PC-9 (cell line): Measurements from ENCODE around the gene ROM1. TPM values are rescaled to one million over a fixed set of nuclear protein-coding genes. Genes with fewer than 3 reads are reported as not detected.
A peak's percentile ranks its signal among the peaks of the same experiment; 100 is the strongest.
"Not testable (repeated sequence)": the region's sequence is repeated elsewhere in the genome, so short reads cannot be mapped to it uniquely, and the experiment has no call there.

Source experiments
- BruUV-seq: library from RNA; stranded (reverse); fragments of 400-500 nt; replicated peaks from 2 replicates; lab custom pipeline; 2021; lab: Mats Ljungman, UMichigan
- CTCF ChIA-PET: fragments of 300-600 bp; sonication (Branson Sonifier 250); formaldehyde crosslinking; loops from one replicate; lab custom pipeline; 2022; ENCODE audit warnings: antibody characterized with exemption; lab: Charles Lee
- POLR2A ChIA-PET: fragments of 300-600 bp; sonication (Branson Sonifier 250); formaldehyde crosslinking; loops from one replicate; lab custom pipeline; 2022; ENCODE audit warnings: antibody characterized with exemption; ENCODE audit not compliant: unreplicated experiment; lab: Charles Lee
- DNase-seq, 2 experiments: peaks; one replicate each; pipeline versions ENCODE4 v3.0.0 to v3.0.0-alpha.2; 2015 to 2022; ENCODE audit warnings: mixed read lengths in 1 of 2
- H2AFZ ChIP-seq: fragments of 200-600 bp; sonication (generic); 2 replicates; pipeline ENCODE4 v1.8.1; 2017; ENCODE audit warnings: antibody characterized with exemption
- H3F3A ChIP-seq: fragments of 200-600 bp; sonication (generic); 2 replicates; pipeline ENCODE4 v1.8.1; 2017; ENCODE audit warnings: antibody characterized with exemption, mild to moderate bottlenecking, low read depth; ENCODE audit not compliant: insufficient read depth
- H3K27ac ChIP-seq: fragments of 200-600 bp; sonication (generic); 2 replicates; pipeline ENCODE4 v1.6.1; 2016; ENCODE audit warnings: mixed run types
- H3K27me3 ChIP-seq: fragments of 200-600 bp; sonication (generic); 2 replicates; pipeline ENCODE4 v1.6.1; 2016; ENCODE audit warnings: low read depth, mixed run types; ENCODE audit not compliant: insufficient read depth
- H3K36me3 ChIP-seq: fragments of 200-600 bp; sonication (generic); 2 replicates; pipeline ENCODE4 v1.6.1; 2016; ENCODE audit warnings: low read depth, mixed run types
- H3K4me1 ChIP-seq: fragments of 200-600 bp; sonication (generic); replicated peaks from 2 replicates; pipeline ENCODE4 v1.6.1; 2016; ENCODE audit warnings: mixed run types; ENCODE audit not compliant: insufficient read depth
- H3K4me2 ChIP-seq: fragments of 200-600 bp; sonication (generic); 2 replicates; pipeline ENCODE4 v1.6.1; 2017; ENCODE audit warnings: mixed run types
- H3K4me3 ChIP-seq: fragments of 200-600 bp; sonication (generic); 2 replicates; pipeline ENCODE4 v1.6.1; 2016; ENCODE audit warnings: mixed run types
- H3K79me2 ChIP-seq: fragments of 200-600 bp; sonication (generic); 2 replicates; pipeline ENCODE4 v1.6.1; 2017; ENCODE audit warnings: low read depth, mixed run types
- H3K9me2 ChIP-seq: fragments of 200-600 bp; sonication (generic); 2 replicates; pipeline ENCODE4 v1.8.1; 2017; ENCODE audit warnings: mild to moderate bottlenecking; ENCODE audit not compliant: insufficient read depth
- H3K9me3 ChIP-seq: fragments of 200-600 bp; sonication (generic); 2 replicates; pipeline ENCODE4 v1.8.1; 2016; ENCODE audit warnings: low read depth; ENCODE audit not compliant: insufficient read depth
- H4K20me1 ChIP-seq: fragments of 200-600 bp; sonication (generic); 2 replicates; pipeline ENCODE4 v1.8.1; 2017; ENCODE audit not compliant: insufficient read depth
- CTCF ChIP-seq: fragments of 200-600 bp; sonication (generic); conservative IDR thresholded peaks from 2 replicates; pipeline ENCODE4 v1.6.1; 2017; ENCODE audit warnings: mixed run types, antibody characterized with exemption, mild to moderate bottlenecking, moderate library complexity
- EZH2 ChIP-seq: fragments of 200-600 bp; sonication (generic); IDR thresholded peaks from 2 replicates; pipeline ENCODE4 v1.8.0; 2017; ENCODE audit warnings: antibody characterized with exemption, low read depth
- intact Hi-C: fragments of 100-400 bp; cut with micrococcal nuclease; formaldehyde crosslinking; loops from one replicate; pipeline ENCODE4 v1.10.0; 2022; ENCODE audit not compliant: unreplicated experiment
- total RNA-seq: library from RNA; stranded (reverse); gene quantifications from 2 replicates; pipeline ENCODE4 v1.2.3, GENCODE V29; 2021

The ROM1 gene
- total RNA-seq, 1 experiment from 2014 or later, result 6.2 TPM

GRCh38 chr11:62580959-62581715, 31.9 kb upstream of the ROM1 start:
- BruUV-seq, result no TSS peak
- H3K27ac ChIP-seq, result no peak overlapping the region
- peaks cover 13% of the 10 kb centered on the region for H3K36me3 ChIP-seq
- no peak overlapping the region for H3K4me2 ChIP-seq
- POLR2A ChIA-PET, result interaction anchor here (0.5 kb wide), 1 partner anchor 22 kb away, joined by 6 read pairs; no protein-coding TSS in a partner anchor
- H3K9me3 ChIP-seq, result no peaks in the 10 kb centered on the region
- H4K20me1 ChIP-seq, result peaks cover under 1% of the 10 kb centered on the region; the same call in 1 of the 2 replicates
- H3F3A ChIP-seq, result peaks cover 48% of the 10 kb centered on the region
- 0 out of 2 replicates have a peak, but pooled peaks cover 5% of the 10 kb centered on the region for H3K79me2 ChIP-seq
- intact Hi-C loops, result no loop called here
- H3K4me1 ChIP-seq, result peaks cover 13% of the 10 kb centered on the region
- H2AFZ ChIP-seq, result no peak overlapping the region
- DNase-seq, result no peak
- no peak overlapping the region for H3K4me3 ChIP-seq
- H3K27me3 ChIP-seq, result no peaks in the 10 kb centered on the region
- no peaks in the 10 kb centered on the region for H3K9me2 ChIP-seq
- TF ChIP-seq CTCF (no peak), EZH2 (no peak)
- CTCF ChIA-PET, result no interaction called here

GRCh38 chr11:62581735-62582134, 31.3 kb upstream of the ROM1 start:
- H4K20me1 ChIP-seq, H3K4me2 ChIP-seq, H3K9me2 ChIP-seq, H3K27me3 ChIP-seq, H3K79me2 ChIP-seq, POLR2A ChIA-PET, intact Hi-C loops, CTCF ChIA-PET, H2AFZ ChIP-seq, H3K4me3 ChIP-seq, H3K9me3 ChIP-seq, BruUV-seq, DNase-seq, H3K27ac ChIP-seq: not testable (repeated sequence)
- peaks cover 43% of the 10 kb centered on the region for H3F3A ChIP-seq
- peaks cover 15% of the 10 kb centered on the region for H3K36me3 ChIP-seq
- H3K4me1 ChIP-seq, result peaks cover 13% of the 10 kb centered on the region

- H3K27ac ChIP-seq, H3K9me2 ChIP-seq, POLR2A ChIA-PET, H4K20me1 ChIP-seq, intact Hi-C loops, DNase-seq, H3K9me3 ChIP-seq, H3K27me3 ChIP-seq, H2AFZ ChIP-seq, BruUV-seq, H3K4me3 ChIP-seq, H3K4me2 ChIP-seq, CTCF ChIA-PET: not testable (repeated sequence)
- peaks cover 12% of the 10 kb centered on the region for H3K4me1 ChIP-seq
- H3F3A ChIP-seq, result peaks cover 32% of the 10 kb centered on the region
- H3K36me3 ChIP-seq, result peaks cover 27% of the 10 kb centered on the region
- peaks cover 31% of the 10 kb centered on the region for H3K79me2 ChIP-seq
Measured at GRCh38 chr11:62585356-62585755, 27.7 kb upstream of the ROM1 start.

- ChIA-PET CTCF (no interaction called here), POLR2A (no interaction called here)
- H3K9me3 ChIP-seq, result no peaks in the 10 kb centered on the region
- peaks cover 35% of the 10 kb centered on the region for H3K79me2 ChIP-seq
- no peaks in the 10 kb centered on the region for H3K27me3 ChIP-seq
- H3K4me1 ChIP-seq, result peaks cover 29% of the 10 kb centered on the region
- H2AFZ ChIP-seq, result no peak overlapping the region
- no TSS peak for BruUV-seq
- TF ChIP-seq CTCF, result peak; percentile 69
- no peak for TF ChIP-seq EZH2
- H3K27ac ChIP-seq, result no peak overlapping the region
- H3K4me3 ChIP-seq, result no peak overlapping the region
- intact Hi-C loops, result no loop called here
- peaks cover 42% of the 10 kb centered on the region for H3F3A ChIP-seq
- H4K20me1 ChIP-seq, result peaks cover 3% of the 10 kb centered on the region; the same call in 1 of the 2 replicates
- DNase-seq, result peak in 1 of 2 experiments; percentile 32
- no peaks in the 10 kb centered on the region for H3K9me2 ChIP-seq
- H3K4me2 ChIP-seq, result peak overlapping the region; percentile 92
- peaks cover 15% of the 10 kb centered on the region; the same call in 1 of the 2 replicates for H3K36me3 ChIP-seq
Measured at GRCh38 chr11:62588966-62589637, 24.0 kb upstream of the ROM1 start.
